HepG2 (cell line): ENCODE results near the gene ACTN4. TPM values are rescaled to one million over a fixed set of nuclear protein-coding genes. Genes with fewer than 3 reads are reported as not detected.

Experiments
- ATAC-seq: fragments of 200-7000 bp; cut with Tn5 transposase; 3 replicates; pipeline ENCODE4 v1.9.1; 2020; ENCODE audit warnings: mild to moderate bottlenecking, moderate library complexity
- BruUV-seq: library from RNA; stranded (reverse); fragments of 400-500 nt; replicated peaks from 2 replicates; lab custom pipeline; 2021; lab: Mats Ljungman, UMichigan
- CTCF ChIA-PET: fragments of 300-600 bp; formaldehyde crosslinking; extraction: SDS; loops from one replicate; lab custom pipeline; 2021; ENCODE audit warnings: low total read pairs, inconsistent platforms, low intra/inter-chr PET ratio; lab: Yijun Ruan, JAX
- POLR2A ChIA-PET: fragments of 350-600 bp; sonication (Branson Sonifier 250); formaldehyde crosslinking; loops from one replicate; lab custom pipeline; 2020; ENCODE audit warnings: antibody characterized with exemption, inconsistent platforms; lab: Yijun Ruan, JAX
- DNase-seq: peaks from one replicate; pipeline ENCODE4 v3.0.0-alpha.2; 2015; ENCODE audit warnings: low spot score
- FAIRE-seq: peaks from 3 replicates; lab custom pipeline; 2011; peaks lifted over from hg19 to GRCh38; lab: Jason Lieb, UNC
- H2AFZ ChIP-seq: one replicate; pipeline ENCODE4 v1.6.1; 2011; ENCODE audit warnings: low read length, inconsistent platforms
- H3K27ac ChIP-seq: fragments of 300-600 bp; 3 replicates; pipeline ENCODE4 v1.8.0; 2011; ENCODE audit warnings: mixed run types, mild to moderate bottlenecking, mixed read lengths, low read length, inconsistent platforms; ENCODE audit not compliant: insufficient read depth; ENCODE audit errors: extremely low read length
- H3K27me3 ChIP-seq, 2 experiments: fragments of 200-600 bp in 1 of 2; 2 replicates in 1 of 2; 3 replicates in 1 of 2; pipeline versions ENCODE4 v1.6.0 to v1.8.0; 2011; ENCODE audit warnings: low read length in 2 of 2, mild to moderate bottlenecking in 2 of 2, moderate library complexity in 2 of 2, inconsistent platforms in 1 of 2; ENCODE audit not compliant: insufficient read depth in 2 of 2, control insufficient read depth in 1 of 2
- H3K36me3 ChIP-seq, 2 experiments: fragments of 200-600 bp in 1 of 2; replicated peaks in 1 of 2; 2 replicates in 1 of 2; 3 replicates in 1 of 2; pipeline versions ENCODE4 v1.5.1 to v1.8.0; 2011; ENCODE audit warnings: low read length in 2 of 2, inconsistent platforms in 1 of 2; ENCODE audit not compliant: insufficient read depth in 2 of 2, control insufficient read depth in 1 of 2
- H3K4me1 ChIP-seq: 2 replicates; pipeline ENCODE4 v1.5.1; 2012; ENCODE audit warnings: low read length, inconsistent platforms; ENCODE audit not compliant: insufficient read depth
- H3K4me2 ChIP-seq: 2 replicates; pipeline ENCODE4 v1.6.0; 2011; ENCODE audit warnings: low read depth, low read length, inconsistent platforms
- H3K4me3 ChIP-seq, 3 experiments: fragments of 200-600 bp in 1 of 3; sonication (generic), shearing (Covaris generic) in 1 of 3; replicated peaks in 1 of 3; 2 replicates each; pipeline ENCODE4 v1.5.1; 2011 to 2016; ENCODE audit warnings: low read length in 3 of 3, inconsistent platforms in 2 of 3, low read depth in 2 of 3, mild to moderate bottlenecking in 2 of 3, control low read depth in 1 of 3, mixed read lengths in 1 of 3; ENCODE audit not compliant: insufficient read depth in 1 of 3
- H3K79me2 ChIP-seq: one replicate; pipeline ENCODE4 v1.6.1; 2011; ENCODE audit warnings: low read length, inconsistent platforms; ENCODE audit not compliant: insufficient read depth
- H3K9ac ChIP-seq: 2 replicates; pipeline ENCODE4 v1.6.0; 2011; ENCODE audit warnings: mild to moderate bottlenecking, low read depth, low read length, inconsistent platforms; ENCODE audit not compliant: insufficient read depth
- H3K9me3 ChIP-seq: 2 replicates; pipeline ENCODE4 v1.5.1; 2012; ENCODE audit warnings: mild to moderate bottlenecking, low read length
- H4K20me1 ChIP-seq: 2 replicates; pipeline ENCODE4 v1.6.0; 2011; ENCODE audit warnings: inconsistent platforms, mild to moderate bottlenecking, low read length, moderate library complexity; ENCODE audit not compliant: insufficient read depth
- FOSL2 ChIP-seq: sonication (generic); formaldehyde crosslinking; IDR thresholded peaks from 2 replicates; pipeline ENCODE4 v1.4.0; 2020; ENCODE audit warnings: missing genetic modification reagents
- KLF16 ChIP-seq, 2 experiments: sonication (generic) in 1 of 2; formaldehyde crosslinking in 1 of 2; IDR thresholded peaks; 2 replicates each; pipeline versions ENCODE4 v1.6.1 to v1.8.0; 2016 to 2023; ENCODE audit warnings: missing genetic modification reagents in 2 of 2, missing compliant biosample characterization in 1 of 2
- NCOR1 ChIP-seq: fragments of 200-600 bp; sonication (generic); IDR thresholded peaks from 2 replicates; pipeline ENCODE4 v1.7.0; 2017; ENCODE audit warnings: antibody characterized with exemption, low read length, borderline replicate concordance
- NFIC ChIP-seq: IDR thresholded peaks from 2 replicates; pipeline ENCODE4 v1.6.1; 2012; ENCODE audit warnings: mild to moderate bottlenecking, low read length, inconsistent platforms
- SIX1 ChIP-seq: sonication (generic); formaldehyde crosslinking; IDR thresholded peaks from 2 replicates; pipeline ENCODE4 v1.4.0; 2020; ENCODE audit warnings: missing genetic modification reagents, borderline replicate concordance
- WIZ ChIP-seq: sonication (generic); formaldehyde crosslinking; IDR thresholded peaks from 2 replicates; pipeline ENCODE4 v1.5.1; 2020; ENCODE audit warnings: mild to moderate bottlenecking, missing genetic modification reagents
- ZBTB3 ChIP-seq: sonication (generic); formaldehyde crosslinking; IDR thresholded peaks from 2 replicates; pipeline ENCODE4 v1.4.0; 2020; ENCODE audit warnings: low read depth, mild to moderate bottlenecking, moderate library complexity, missing genetic modification reagents, borderline replicate concordance
- ZNF263 ChIP-seq: sonication (generic); formaldehyde crosslinking; IDR thresholded peaks from 2 replicates; pipeline ENCODE4 v1.4.0; 2020; ENCODE audit warnings: missing genetic modification reagents
- ZNF446 ChIP-seq: sonication (generic); formaldehyde crosslinking; IDR thresholded peaks from 2 replicates; pipeline ENCODE4 v1.5.0; 2020; ENCODE audit warnings: mild to moderate bottlenecking, missing genetic modification reagents
- ZNF616 ChIP-seq: sonication (generic); formaldehyde crosslinking; IDR thresholded peaks from 2 replicates; pipeline ENCODE4 v1.5.0; 2020; ENCODE audit warnings: low read depth, mild to moderate bottlenecking, missing genetic modification reagents
- ZSCAN30 ChIP-seq: sonication (generic); formaldehyde crosslinking; IDR thresholded peaks from 2 replicates; pipeline ENCODE4 v1.5.0; 2020; ENCODE audit warnings: mild to moderate bottlenecking, missing genetic modification reagents
- ZSCAN31 ChIP-seq: sonication (generic); formaldehyde crosslinking; IDR thresholded peaks from 2 replicates; pipeline ENCODE4 v1.5.0; 2020; ENCODE audit warnings: low read depth, mild to moderate bottlenecking, missing genetic modification reagents
- WGBS: methylation state at CpG from one replicate; pipeline ENCODE4 v1.1.6; 2017; ENCODE audit warnings: low lambda C conversion rate; 5-methylcytosine and 5-hydroxymethylcytosine counted together
- in situ Hi-C: cut with HindIII; loops from 2 replicates; pipeline ENCODE4 v1.10.0; 2017; ENCODE audit warnings: low pct_unique_long_range_greater_than_20kb; ENCODE audit not compliant: extremely low pct_ligation_motif_present
- intact Hi-C: fragments of 100-400 bp; cut with micrococcal nuclease; formaldehyde crosslinking; loops from one replicate; pipeline ENCODE4 v1.10.0; 2022; ENCODE audit not compliant: unreplicated experiment
- polyA plus RNA-seq, 8 experiments: library from polyadenylated mRNA; depleted of rRNA in 3 of 8; stranded (reverse) in 7 of 8; unstranded in 1 of 8; fragments of >200 nt; fragmentation: Illumina TruSeq in 4 of 8; extraction: Trizol in 4 of 8; gene quantifications; 2 replicates each; pipeline versions ENCODE4 v1.2.1 to v1.2.3, GENCODE V29; 2011 to 2016; ENCODE audit warnings: low read depth in 4 of 8, missing spikeins in 1 of 8, mixed read lengths in 1 of 8; ENCODE audit not compliant: insufficient read depth in 1 of 8
- total RNA-seq, 5 experiments: library from RNA; depleted of rRNA; stranded (reverse); fragments of >200 nt; fragmentation: Illumina TruSeq; extraction: Trizol; gene quantifications; 2 replicates each; pipeline ENCODE4 v1.2.3, GENCODE V29; 2016; ENCODE audit warnings: low read depth in 1 of 5
- TF ChIP-seq, protein P1 (sequence below): sonication (generic); formaldehyde crosslinking; IDR thresholded peaks from 2 replicates; pipeline ENCODE4 v1.5.0; 2020; ENCODE audit warnings: missing genetic modification reagents
- TF ChIP-seq, protein P2 (sequence below): sonication (generic); formaldehyde crosslinking; IDR thresholded peaks from 2 replicates; pipeline ENCODE4 v1.5.1; 2020; ENCODE audit warnings: mild to moderate bottlenecking, missing genetic modification reagents, moderate library complexity
- TF ChIP-seq, protein P3 (sequence below): IDR thresholded peaks from 2 replicates; pipeline ENCODE4 v1.6.1; 2012; ENCODE audit warnings: inconsistent platforms
- TF ChIP-seq, protein P4 (sequence below): sonication (generic); formaldehyde crosslinking; IDR thresholded peaks from 2 replicates; pipeline ENCODE4 v1.5.1; 2020; ENCODE audit warnings: missing genetic modification reagents, mild to moderate bottlenecking, borderline replicate concordance

ACTN4 gene
- total and polyA plus RNA-seq, 2 of the 13 experiments (the other 11 are each of a cell fraction or from before 2014, with no cell fraction given), result 171 to 192 TPM

- TSS peak; percentile 50 for BruUV-seq
- Histone ChIP-seq H3K4me2 (peak overlapping the region; percentile 25), H3K27ac (peak overlapping the region; percentile 85), H3K9ac (peak overlapping the region; percentile 67), H2AFZ (no peak overlapping the region), H3K4me1 (peaks cover 99% of the 10 kb centered on the region), H3K79me2 (peaks cover 98% of the 10 kb centered on the region), H3K4me3 (no peak overlapping the region), H3K9me3 (no peaks in the 10 kb centered on the region), H3K27me3 (no peaks in the 10 kb centered on the region), H3K36me3 (peaks cover 6 to 12% of the 10 kb centered on the region in 2 experiments; a peak in 4 of 5 replicates), H4K20me1 (peaks cover 10% of the 10 kb centered on the region)
- CTCF ChIA-PET, result no interaction called here
- no peak for FAIRE-seq
- intact Hi-C loops, result no loop called here
- 72% methylated on average over 5 of the region's 7 CpGs for WGBS
- no peak for DNase-seq
- peak; percentile 2; the same call in 1 of the 3 replicates for ATAC-seq
- POLR2A ChIA-PET, result interaction anchor here (0.8 to 3.4 kb wide), 15 partner anchors 13 to 135 kb away, joined by 3 to 51 read pairs (median 8); partner anchors contain the start of genes ACTN4 and EIF3K
- in situ Hi-C loops, result no loop called here
- TF ChIP-seq, protein P1, sequence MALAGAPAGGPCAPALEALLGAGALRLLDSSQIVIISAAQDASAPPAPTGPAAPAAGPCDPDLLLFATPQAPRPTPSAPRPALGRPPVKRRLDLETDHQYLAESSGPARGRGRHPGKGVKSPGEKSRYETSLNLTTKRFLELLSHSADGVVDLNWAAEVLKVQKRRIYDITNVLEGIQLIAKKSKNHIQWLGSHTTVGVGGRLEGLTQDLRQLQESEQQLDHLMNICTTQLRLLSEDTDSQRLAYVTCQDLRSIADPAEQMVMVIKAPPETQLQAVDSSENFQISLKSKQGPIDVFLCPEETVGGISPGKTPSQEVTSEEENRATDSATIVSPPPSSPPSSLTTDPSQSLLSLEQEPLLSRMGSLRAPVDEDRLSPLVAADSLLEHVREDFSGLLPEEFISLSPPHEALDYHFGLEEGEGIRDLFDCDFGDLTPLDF (CRISPR knock-in tag), result no peak
- TF ChIP-seq, protein P2, sequence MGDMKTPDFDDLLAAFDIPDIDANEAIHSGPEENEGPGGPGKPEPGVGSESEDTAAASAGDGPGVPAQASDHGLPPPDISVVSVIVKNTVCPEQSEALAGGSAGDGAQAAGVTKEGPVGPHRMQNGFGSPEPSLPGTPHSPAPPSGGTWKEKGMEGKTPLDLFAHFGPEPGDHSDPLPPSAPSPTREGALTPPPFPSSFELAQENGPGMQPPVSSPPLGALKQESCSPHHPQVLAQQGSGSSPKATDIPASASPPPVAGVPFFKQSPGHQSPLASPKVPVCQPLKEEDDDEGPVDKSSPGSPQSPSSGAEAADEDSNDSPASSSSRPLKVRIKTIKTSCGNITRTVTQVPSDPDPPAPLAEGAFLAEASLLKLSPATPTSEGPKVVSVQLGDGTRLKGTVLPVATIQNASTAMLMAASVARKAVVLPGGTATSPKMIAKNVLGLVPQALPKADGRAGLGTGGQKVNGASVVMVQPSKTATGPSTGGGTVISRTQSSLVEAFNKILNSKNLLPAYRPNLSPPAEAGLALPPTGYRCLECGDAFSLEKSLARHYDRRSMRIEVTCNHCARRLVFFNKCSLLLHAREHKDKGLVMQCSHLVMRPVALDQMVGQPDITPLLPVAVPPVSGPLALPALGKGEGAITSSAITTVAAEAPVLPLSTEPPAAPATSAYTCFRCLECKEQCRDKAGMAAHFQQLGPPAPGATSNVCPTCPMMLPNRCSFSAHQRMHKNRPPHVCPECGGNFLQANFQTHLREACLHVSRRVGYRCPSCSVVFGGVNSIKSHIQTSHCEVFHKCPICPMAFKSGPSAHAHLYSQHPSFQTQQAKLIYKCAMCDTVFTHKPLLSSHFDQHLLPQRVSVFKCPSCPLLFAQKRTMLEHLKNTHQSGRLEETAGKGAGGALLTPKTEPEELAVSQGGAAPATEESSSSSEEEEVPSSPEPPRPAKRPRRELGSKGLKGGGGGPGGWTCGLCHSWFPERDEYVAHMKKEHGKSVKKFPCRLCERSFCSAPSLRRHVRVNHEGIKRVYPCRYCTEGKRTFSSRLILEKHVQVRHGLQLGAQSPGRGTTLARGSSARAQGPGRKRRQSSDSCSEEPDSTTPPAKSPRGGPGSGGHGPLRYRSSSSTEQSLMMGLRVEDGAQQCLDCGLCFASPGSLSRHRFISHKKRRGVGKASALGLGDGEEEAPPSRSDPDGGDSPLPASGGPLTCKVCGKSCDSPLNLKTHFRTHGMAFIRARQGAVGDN (CRISPR knock-in tag), result peak; percentile 2; the same call in 1 of the 2 replicates
- 0 out of 2 replicates have a peak, but pooled peaks have one; percentile 18 for TF ChIP-seq ZNF263 (CRISPR knock-in tag)
- TF ChIP-seq NCOR1, result 0 out of 2 replicates have a peak, but pooled peaks have one; percentile 12
- 0 out of 2 replicates have a peak, but pooled peaks have one; percentile 22 for TF ChIP-seq ZSCAN31
- TF ChIP-seq ZBTB3 (CRISPR knock-in tag), result no peak
- 0 out of 2 replicates have a peak, but pooled peaks have one; percentile 24 for TF ChIP-seq FOSL2 (CRISPR knock-in tag)
- TF ChIP-seq ZNF616 (CRISPR knock-in tag), result no peak
- 0 out of 4 replicates have a peak, but pooled peaks of 1 of the 2 experiments have one; percentile 8 for TF ChIP-seq KLF16 (CRISPR knock-in tag; IDR thresholded peaks at IDR 0.05)
- no peak for TF ChIP-seq WIZ (CRISPR knock-in tag)
- TF ChIP-seq, protein P3, sequence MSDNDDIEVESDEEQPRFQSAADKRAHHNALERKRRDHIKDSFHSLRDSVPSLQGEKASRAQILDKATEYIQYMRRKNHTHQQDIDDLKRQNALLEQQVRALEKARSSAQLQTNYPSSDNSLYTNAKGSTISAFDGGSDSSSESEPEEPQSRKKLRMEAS, result peak; percentile 7; the same call in 1 of the 2 replicates
- TF ChIP-seq ZSCAN30 (CRISPR knock-in tag), result no peak
- TF ChIP-seq ZNF446 (CRISPR knock-in tag), result no peak
- TF ChIP-seq NFIC, result 0 out of 2 replicates have a peak, but pooled peaks have one; percentile 17
- TF ChIP-seq SIX1, result no peak
- TF ChIP-seq, protein P4, sequence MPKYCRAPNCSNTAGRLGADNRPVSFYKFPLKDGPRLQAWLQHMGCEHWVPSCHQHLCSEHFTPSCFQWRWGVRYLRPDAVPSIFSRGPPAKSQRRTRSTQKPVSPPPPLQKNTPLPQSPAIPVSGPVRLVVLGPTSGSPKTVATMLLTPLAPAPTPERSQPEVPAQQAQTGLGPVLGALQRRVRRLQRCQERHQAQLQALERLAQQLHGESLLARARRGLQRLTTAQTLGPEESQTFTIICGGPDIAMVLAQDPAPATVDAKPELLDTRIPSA (CRISPR knock-in tag), result no peak
Measured at GRCh38 chr19:38684078-38684861, 36.8 kb downstream of the ACTN4 start.
